Testis (tissue), 3 donors: ENCODE measurements around the gene ZNF653. TPM values are rescaled to one million over a fixed set of nuclear protein-coding genes. Genes with fewer than 3 reads are reported as not detected.
"Not testable (repeated sequence)": the region's sequence is repeated elsewhere in the genome, so short reads cannot be mapped to it uniquely, and the experiment has no call there.

Experiments used
- DNase-seq: peaks from one replicate; pipeline ENCODE4 v3.0.0-alpha.2; 2019
- H3K27ac ChIP-seq, 2 donors: fragments of 200-600 bp; sonication (generic); one replicate each; pipeline ENCODE4 v1.5.1; 2019
- H3K27me3 ChIP-seq: fragments of 200-600 bp; sonication (generic); one replicate; pipeline ENCODE4 v1.5.1; 2019
- H3K36me3 ChIP-seq: fragments of 200-600 bp; sonication (generic); one replicate; pipeline ENCODE4 v1.5.1; 2017; ENCODE audit warnings: low read depth; ENCODE audit errors: missing control alignments
- H3K4me1 ChIP-seq: fragments of 200-600 bp; sonication (generic); one replicate; pipeline ENCODE4 v1.5.1; 2019
- H3K4me3 ChIP-seq, 2 donors: fragments of 200-600 bp; sonication (generic); one replicate each; pipeline ENCODE4 v1.5.1; 2017 to 2019
- H3K9me3 ChIP-seq: fragments of 200-600 bp; sonication (generic); one replicate; pipeline ENCODE4 v1.5.1; 2017
- CTCF ChIP-seq, 3 experiments: fragments of 450-650 bp in 2 of 3; fragments of 200-600 bp in 1 of 3; sonication (generic) in 1 of 3; IDR thresholded peaks; one replicate each; pipeline ENCODE4 v1.5.1; 2016 to 2019; ENCODE audit warnings: antibody characterized with exemption in 3 of 3, mild to moderate bottlenecking in 2 of 3, moderate library complexity in 1 of 3
- POLR2A ChIP-seq: fragments of 450-650 bp; IDR thresholded peaks from one replicate; pipeline ENCODE4 v1.6.1; 2017; ENCODE audit warnings: antibody characterized with exemption, mild to moderate bottlenecking, moderate library complexity
- WGBS, 2 donors: methylation state at CpG; one replicate each; pipeline ENCODE4 v1.1.5; 2018; 5-methylcytosine and 5-hydroxymethylcytosine counted together
- intact Hi-C: fragments of 100-400 bp; cut with DNase I; formaldehyde crosslinking; loops from one replicate; pipeline ENCODE4 v1.15.1; 2023; ENCODE audit warnings: low total_unique reads
- polyA plus RNA-seq: library from polyadenylated mRNA; stranded (reverse); fragments of 350-450 nt; fragmentation: Illumina TruSeq; extraction: RNeasy Lipid Tissue Mini Kit (QIAGEN cat#74804); gene quantifications from one replicate; pipeline ENCODE4 v1.2.3, GENCODE V29; 2014; ENCODE audit warnings: low read depth, low replicate concordance; ENCODE audit not compliant: insufficient read depth
- total RNA-seq, 2 donors: library from RNA; depleted of rRNA; stranded (reverse); fragments of >200 nt; gene quantifications; one replicate each; pipeline ENCODE4 v1.2.3, GENCODE V29; 2016

ZNF653 gene
- total and polyA plus RNA-seq, 3 donors from 2014 or later: 36.8 to 53.3 (median 45.9) TPM

DNA sequence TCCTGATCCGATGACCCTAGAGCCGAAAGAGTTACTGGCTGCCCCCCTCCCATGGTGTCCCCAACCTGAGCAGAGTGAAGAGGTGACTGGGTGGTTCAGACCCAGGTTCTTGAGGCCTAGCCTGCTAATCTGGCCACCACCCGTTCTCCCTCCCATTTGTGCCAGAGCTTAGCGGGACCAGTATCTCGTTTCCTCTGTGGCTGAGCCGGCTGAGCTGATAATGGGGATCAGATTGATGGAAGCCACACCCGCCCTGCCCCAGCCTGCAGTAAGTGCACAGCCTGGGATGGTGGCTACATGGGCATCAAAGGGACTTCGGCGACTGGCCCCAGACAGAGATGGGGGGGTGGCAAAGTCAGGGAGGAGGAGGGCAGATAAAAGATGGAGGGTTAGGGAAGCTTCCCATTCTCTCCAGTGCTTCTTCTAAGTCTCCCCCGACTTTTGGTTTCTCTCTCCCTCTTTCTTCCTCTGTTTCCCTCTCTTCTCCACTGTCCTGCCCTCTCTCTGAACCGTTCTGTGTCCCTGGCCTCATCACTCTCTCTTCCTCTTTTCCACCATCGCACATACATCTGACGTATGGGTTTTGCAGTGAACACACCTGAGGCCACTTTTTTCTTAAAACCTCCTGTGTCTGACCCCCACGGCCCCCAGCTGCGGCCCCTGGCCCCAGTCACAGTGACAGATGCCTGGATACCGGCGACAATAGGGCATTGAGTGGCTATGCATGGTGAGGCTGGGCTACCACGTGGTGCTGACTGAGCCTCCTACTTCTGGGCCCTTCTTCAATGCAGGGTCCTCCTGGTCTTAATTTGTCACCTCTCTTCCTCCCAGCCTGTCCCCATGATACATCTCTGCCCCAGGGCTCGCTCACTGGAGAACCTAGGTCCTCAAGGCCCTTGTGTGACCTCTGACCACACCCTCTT, 27.2 kb downstream of the ZNF653 start:
- H3K27me3 ChIP-seq: no peaks in the 10 kb centered on the region
- WGBS, 2 donors: 64 to 66% methylated on average over 17 to 19 of the region's 19 CpGs
- no peaks in the 10 kb centered on the region for H3K36me3 ChIP-seq
- H3K4me3 ChIP-seq: peak overlapping the region in 1 of 2 donors; percentile 43
- no peak for DNase-seq
- no peaks in the 10 kb centered on the region for H3K9me3 ChIP-seq
- intact Hi-C loops: no loop called here
- H3K27ac ChIP-seq: no peak overlapping the region
- H3K4me1 ChIP-seq: peaks cover 16% of the 10 kb centered on the region
- TF ChIP-seq CTCF (IDR thresholded peaks at IDR 0.05): no peak
- TF ChIP-seq POLR2A: no peak

- no peak for DNase-seq
- Histone ChIP-seq H3K27ac (no peak overlapping the region), H3K9me3 (no peaks in the 10 kb centered on the region), H3K4me1 (no peaks in the 10 kb centered on the region), H3K27me3 (no peaks in the 10 kb centered on the region), H3K36me3 (no peaks in the 10 kb centered on the region), H3K4me3 (no peak overlapping the region)
- TF ChIP-seq CTCF (IDR thresholded peaks at IDR 0.05) (no peak), POLR2A (no peak)
- 83 to 84% methylated on average over 8 of the region's 8 CpGs for WGBS, 2 donors
- intact Hi-C loops: no loop called here
Observed at GRCh38 chr19:11475861-11476260, 29.8 kb downstream of the ZNF653 start.

- H3K27me3 ChIP-seq, intact Hi-C loops, H3K4me3 ChIP-seq, H3K9me3 ChIP-seq, H3K36me3 ChIP-seq, H3K4me1 ChIP-seq, DNase-seq, H3K27ac ChIP-seq: not testable (repeated sequence)
- 88 to 96% methylated on average over 3 of the region's 3 CpGs for WGBS, 2 donors
Observed at GRCh38 chr19:11475343-11475742, 30.3 kb downstream of the ZNF653 start.

DNA sequence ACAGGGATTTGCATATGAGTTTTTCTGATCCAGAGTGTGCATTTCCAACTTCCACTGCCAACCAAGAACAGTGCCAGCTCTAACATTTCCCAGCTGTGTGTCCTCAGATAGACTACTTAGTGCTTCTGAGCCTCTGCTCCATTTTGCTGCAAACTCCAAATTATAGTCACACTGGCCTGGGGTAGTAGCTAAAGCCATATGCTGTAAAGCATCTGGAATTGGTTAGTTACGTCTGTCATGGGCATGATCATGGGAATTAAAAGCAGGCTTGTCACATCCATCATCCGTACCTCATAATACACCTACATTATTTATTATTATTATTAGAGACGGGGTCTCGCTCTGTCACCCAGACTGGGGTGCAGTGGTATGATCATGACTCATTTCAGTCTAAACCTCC, 31.9 kb downstream of the ZNF653 start:
- Histone ChIP-seq H3K27me3 (no peaks in the 10 kb centered on the region), H3K9me3 (no peaks in the 10 kb centered on the region), H3K4me1 (no peaks in the 10 kb centered on the region), H3K4me3 (no peak overlapping the region), H3K27ac (no peak overlapping the region), H3K36me3 (no peaks in the 10 kb centered on the region)
- no peak for TF ChIP-seq CTCF (IDR thresholded peaks at IDR 0.05)
- TF ChIP-seq POLR2A: no peak
- DNase-seq: no peak
- 86 to 89% methylated on average over 4 of the region's 4 CpGs for WGBS, 2 donors
- intact Hi-C loops: no loop called here

GRCh38 chr19:11468266-11468845, 37.3 kb downstream of the ZNF653 start:
- H3K9me3 ChIP-seq, H3K27ac ChIP-seq, H3K36me3 ChIP-seq, H3K4me3 ChIP-seq, DNase-seq, intact Hi-C loops, H3K27me3 ChIP-seq, H3K4me1 ChIP-seq: not testable (repeated sequence)
- WGBS, 2 donors: 71 to 76% methylated on average over 8 of the region's 8 CpGs
